K562 treated with DMSO at 1 percent for 48 hours (cell line): ENCODE data around the gene CLIC3. TPM values are rescaled to one million over a fixed set of nuclear protein-coding genes. Genes with fewer than 3 reads are reported as not detected.

Experiments used
- total RNA-seq: library from RNA; unstranded; fragments of 300-600 nt; gene quantifications from 2 replicates; pipeline ENCODE4 v1.2.3, GENCODE V29; 2022; ENCODE audit warnings: low replicate concordance; ENCODE audit errors: extremely low read depth

CLIC3 gene
- not detected in 2 replicates for total RNA-seq

GRCh38 chr9:136996361-136997292 is at the start of gene CLIC3:
Gene CLIC3 (minus strand): TSS chr9:136996568. CDS start chr9:136996543, 25 bp downstream.

GRCh38 chr9:137031904-137032640 is 35.7 kb upstream of the CLIC3 start, which contains the start of gene FUT7:
Gene FUT7 (minus strand): TSS chr9:137032088. CDS start chr9:137031991, 97 bp downstream.

GRCh38 chr9:137027369-137028262 is 31.2 kb upstream of the CLIC3 start, which contains the start of gene ABCA2:
Gene ABCA2 (minus strand): TSS chr9:137028237. CDS start chr9:137028140, 97 bp downstream.

GRCh38 chr9:136991993-136992818 is 4.2 kb downstream of the CLIC3 start, which contains the start of gene PAXX:
Gene PAXX (plus strand): TSS chr9:136992422. CDS start chr9:136992444, 22 bp downstream.

GRCh38 chr9:136982232-136983051 is 13.9 kb downstream of the CLIC3 start, which contains the start of gene LCNL1:
Gene LCNL1 (plus strand): TSS chr9:136982993. CDS start chr9:136983587, 594 bp downstream.

GRCh38 chr9:136977223-136977622 is 19.1 kb downstream of the CLIC3 start, which contains the start of gene PTGDS:
Gene PTGDS (plus strand): TSS chr9:136977504. CDS start chr9:136977579, 75 bp downstream.

GRCh38 chr9:136951541-136952320 is 44.6 kb downstream of the CLIC3 start, which contains the start of gene LCN12:
Gene LCN12 (plus strand): TSS chr9:136952273. CDS start chr9:136952328, 55 bp downstream.

Other genes with a start within 250 kb of the CLIC3 start
- gene LCN6, start 248.0 kb downstream of the CLIC3 start, total RNA-seq, result not detected in 2 replicates
- not detected in 2 replicates for gene LCN8, start 238.3 kb downstream of the CLIC3 start, total RNA-seq
- not detected in 2 replicates for gene LCN15, start 232.1 kb downstream of the CLIC3 start, total RNA-seq
- not detected in 2 replicates for gene TMEM141, start 205.2 kb downstream of the CLIC3 start, total RNA-seq
- not detected in 2 replicates for gene CCDC183, start 200.2 kb downstream of the CLIC3 start, total RNA-seq
- gene RABL6, start 188.6 kb downstream of the CLIC3 start, total RNA-seq, result 184 TPM in 1 of 2 replicates, not detected in the other
- not detected in 2 replicates for gene AJM1, start 154.1 kb downstream of the CLIC3 start, total RNA-seq
- gene PHPT1, start 147.2 kb downstream of the CLIC3 start, total RNA-seq, result not detected in 2 replicates
- not detected in 2 replicates for gene MAMDC4, start 144.2 kb downstream of the CLIC3 start, total RNA-seq
- not detected in 2 replicates for gene EDF1, start 130.3 kb downstream of the CLIC3 start, total RNA-seq
- not detected in 2 replicates for gene TRAF2, start 110.1 kb downstream of the CLIC3 start, total RNA-seq
- not detected in 2 replicates for gene FBXW5, start 51.8 kb downstream of the CLIC3 start, total RNA-seq
- gene C8G, start 51.3 kb downstream of the CLIC3 start, total RNA-seq, result not detected in 2 replicates
- gene LCN12, start 44.3 kb downstream of the CLIC3 start, total RNA-seq, result not detected in 2 replicates
- gene PTGDS, start 19.1 kb downstream of the CLIC3 start, total RNA-seq, result not detected in 2 replicates
- gene LCNL1, start 13.6 kb downstream of the CLIC3 start, total RNA-seq, result not detected in 2 replicates
- gene PAXX, start 4.1 kb downstream of the CLIC3 start, total RNA-seq, result not detected in 2 replicates
- gene ABCA2, start 31.7 kb upstream of the CLIC3 start, total RNA-seq, result not detected in 2 replicates
- not detected in 2 replicates for gene FUT7, start 35.5 kb upstream of the CLIC3 start, total RNA-seq
- gene NPDC1, start 49.6 kb upstream of the CLIC3 start, total RNA-seq, result not detected in 2 replicates
- not detected in 2 replicates for gene ENTPD2, start 57.5 kb upstream of the CLIC3 start, total RNA-seq
- gene SAPCD2, start 74.0 kb upstream of the CLIC3 start, total RNA-seq, result not detected in 2 replicates
- gene UAP1L1, start 80.9 kb upstream of the CLIC3 start, total RNA-seq, result not detected in 2 replicates
- 167 TPM in 1 of 2 replicates, not detected in the other for gene MAN1B1, start 90.4 kb upstream of the CLIC3 start, total RNA-seq
- gene DPP7, start 118.2 kb upstream of the CLIC3 start, total RNA-seq, result not detected in 2 replicates
- not detected in 2 replicates for gene GRIN1, start 142.6 kb upstream of the CLIC3 start, total RNA-seq
- not detected in 2 replicates for gene LRRC26, start 173.5 kb upstream of the CLIC3 start, total RNA-seq
- gene TMEM210, start 175.5 kb upstream of the CLIC3 start, total RNA-seq, result not detected in 2 replicates
- gene ANAPC2, start 192.0 kb upstream of the CLIC3 start, total RNA-seq, result not detected in 2 replicates
- not detected in 2 replicates for gene SSNA1, start 192.1 kb upstream of the CLIC3 start, total RNA-seq
- not detected in 2 replicates for gene TPRN, start 204.2 kb upstream of the CLIC3 start, total RNA-seq
- gene TMEM203, start 209.1 kb upstream of the CLIC3 start, total RNA-seq, result not detected in 2 replicates
- gene NDOR1, start 209.1 kb upstream of the CLIC3 start, total RNA-seq, result not detected in 2 replicates
- gene RNF208, start 225.7 kb upstream of the CLIC3 start, total RNA-seq, result not detected in 2 replicates
- gene CYSRT1, start 228.6 kb upstream of the CLIC3 start, total RNA-seq, result not detected in 2 replicates
- gene RNF224, start 230.9 kb upstream of the CLIC3 start, total RNA-seq, result not detected in 2 replicates
- not detected in 2 replicates for gene SLC34A3, start 234.3 kb upstream of the CLIC3 start, total RNA-seq
- gene TUBB4B, start 244.7 kb upstream of the CLIC3 start, total RNA-seq, result 943 TPM in 1 of 2 replicates, not detected in the other